ENCODE data around the gene FBRS.
A peak's percentile ranks its signal among the peaks of the same experiment; 100 is the strongest.

DNA sequence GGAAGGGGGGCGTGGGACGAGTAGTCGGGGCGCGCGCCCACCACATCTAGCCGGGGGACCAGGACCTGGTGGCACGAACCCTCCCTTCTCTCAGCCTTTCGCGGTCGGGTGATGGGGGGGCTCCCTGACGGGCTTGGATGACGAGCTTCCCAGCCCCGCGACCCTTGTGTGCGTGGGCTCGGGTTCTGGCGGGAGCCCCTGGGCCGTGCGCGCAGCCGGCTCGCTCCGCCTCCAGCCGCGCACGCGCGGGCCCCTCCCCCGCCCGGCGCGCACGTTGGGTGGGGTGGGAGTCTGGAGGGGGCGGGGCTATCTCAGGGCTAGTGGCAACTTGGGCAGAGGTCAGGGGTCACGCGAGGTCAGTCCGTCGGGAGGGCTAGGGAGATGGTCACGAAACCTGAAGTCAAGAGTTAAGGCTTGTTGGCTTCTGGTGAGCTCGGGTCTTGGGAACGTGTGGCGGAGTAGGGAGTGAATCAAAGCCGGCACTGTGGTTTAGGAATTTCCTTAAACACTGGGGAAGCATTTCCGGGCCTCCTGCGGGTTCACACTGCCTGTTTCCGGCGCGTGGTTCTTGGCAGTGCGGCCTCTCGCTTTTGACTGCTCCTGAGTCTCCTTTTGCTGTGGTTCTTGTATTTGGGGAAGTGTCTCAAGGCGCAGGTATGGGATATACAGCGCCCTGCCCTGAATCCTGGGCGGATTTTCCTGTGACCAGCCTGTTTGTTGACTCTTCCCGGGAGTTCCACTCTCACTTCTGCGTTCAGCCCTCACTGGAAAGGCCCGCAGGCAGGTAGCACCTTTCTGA is 40.8 kb downstream of the FBRS start, which contains the start of gene SRCAP:
- TF ChIP-seq POLR2A (IDR thresholded peaks at IDR 0.05; ENCODE audit: low read depth, low read length) (peak; percentile 54), POLR2AphosphoS5 (IDR thresholded peaks at IDR 0.05; ENCODE audit: insufficient read depth, low read depth, low read length) (peak; percentile 67), EZH2 (IDR thresholded peaks at IDR 0.05; ENCODE audit: borderline replicate concordance, low read depth, low read length, severe bottlenecking) (no peak), GATA2 (IDR thresholded peaks at IDR 0.05; ENCODE audit: insufficient read depth, insufficient read length, low read depth, low read length) (no peak)
- TF ChIP-seq, protein P1, sequence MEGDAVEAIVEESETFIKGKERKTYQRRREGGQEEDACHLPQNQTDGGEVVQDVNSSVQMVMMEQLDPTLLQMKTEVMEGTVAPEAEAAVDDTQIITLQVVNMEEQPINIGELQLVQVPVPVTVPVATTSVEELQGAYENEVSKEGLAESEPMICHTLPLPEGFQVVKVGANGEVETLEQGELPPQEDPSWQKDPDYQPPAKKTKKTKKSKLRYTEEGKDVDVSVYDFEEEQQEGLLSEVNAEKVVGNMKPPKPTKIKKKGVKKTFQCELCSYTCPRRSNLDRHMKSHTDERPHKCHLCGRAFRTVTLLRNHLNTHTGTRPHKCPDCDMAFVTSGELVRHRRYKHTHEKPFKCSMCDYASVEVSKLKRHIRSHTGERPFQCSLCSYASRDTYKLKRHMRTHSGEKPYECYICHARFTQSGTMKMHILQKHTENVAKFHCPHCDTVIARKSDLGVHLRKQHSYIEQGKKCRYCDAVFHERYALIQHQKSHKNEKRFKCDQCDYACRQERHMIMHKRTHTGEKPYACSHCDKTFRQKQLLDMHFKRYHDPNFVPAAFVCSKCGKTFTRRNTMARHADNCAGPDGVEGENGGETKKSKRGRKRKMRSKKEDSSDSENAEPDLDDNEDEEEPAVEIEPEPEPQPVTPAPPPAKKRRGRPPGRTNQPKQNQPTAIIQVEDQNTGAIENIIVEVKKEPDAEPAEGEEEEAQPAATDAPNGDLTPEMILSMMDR (IDR thresholded peaks at IDR 0.05; ENCODE audit: extremely low read depth in 1 of 2, insufficient read depth in 1 of 2, low read depth in 1 of 2, low read length in 2 of 2), result no peak
- TF ChIP-seq, protein P2, sequence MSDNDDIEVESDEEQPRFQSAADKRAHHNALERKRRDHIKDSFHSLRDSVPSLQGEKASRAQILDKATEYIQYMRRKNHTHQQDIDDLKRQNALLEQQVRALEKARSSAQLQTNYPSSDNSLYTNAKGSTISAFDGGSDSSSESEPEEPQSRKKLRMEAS (IDR thresholded peaks at IDR 0.05; ENCODE audit: insufficient read depth, insufficient read length), result no peak

All from endothelial cell of umbilical vein (primary cell).